Fibroblast of villous mesenchyme (primary cell): Measurements from ENCODE around the gene COX7A2L. TPM values are rescaled to one million over a fixed set of nuclear protein-coding genes. Genes with fewer than 3 reads are reported as not detected.

Experiments
- DNase-seq: peaks from one replicate; pipeline ENCODE4 v3.0.0-alpha.2; 2010; ENCODE audit warnings: low read depth
- H3K4me3 ChIP-seq: 2 replicates; pipeline ENCODE4 v1.5.1; 2011; ENCODE audit warnings: low read depth, mild to moderate bottlenecking, low read length
- total RNA-seq: library from RNA; depleted of rRNA; stranded (reverse); fragments of >200 nt; gene quantifications from 2 replicates; pipeline ENCODE4 v1.2.3, GENCODE V29; 2012
- TF ChIP-seq, protein P1 (sequence below): IDR thresholded peaks from 2 replicates; pipeline ENCODE4 v1.5.1; 2012; ENCODE audit warnings: low read depth, mild to moderate bottlenecking, low read length; ENCODE audit not compliant: insufficient read depth

Gene COX7A2L
- total RNA-seq, 1 donor, result 189 TPM

DNA sequence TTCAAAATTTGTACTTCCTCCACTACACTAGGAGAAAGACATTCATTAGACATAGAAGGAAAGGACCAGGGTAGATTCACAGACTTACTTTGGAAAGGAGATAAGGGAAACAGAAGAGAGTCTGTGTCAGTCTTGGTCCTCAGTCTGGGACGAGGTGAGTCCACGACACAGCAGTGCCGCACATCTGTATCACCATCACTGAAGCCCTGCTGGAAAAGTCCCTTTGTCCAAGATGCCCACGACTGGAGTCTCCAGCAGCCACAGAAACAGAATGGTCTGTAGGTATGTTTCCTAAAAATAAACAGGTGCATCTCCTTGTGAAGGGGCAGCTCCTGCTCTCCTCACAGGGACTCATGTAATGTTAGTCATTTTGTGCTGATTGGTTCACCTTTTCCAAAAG, 27.4 kb downstream of the COX7A2L start:
- no peak for DNase-seq
- no peak overlapping the region for H3K4me3 ChIP-seq
- TF ChIP-seq, protein P1, sequence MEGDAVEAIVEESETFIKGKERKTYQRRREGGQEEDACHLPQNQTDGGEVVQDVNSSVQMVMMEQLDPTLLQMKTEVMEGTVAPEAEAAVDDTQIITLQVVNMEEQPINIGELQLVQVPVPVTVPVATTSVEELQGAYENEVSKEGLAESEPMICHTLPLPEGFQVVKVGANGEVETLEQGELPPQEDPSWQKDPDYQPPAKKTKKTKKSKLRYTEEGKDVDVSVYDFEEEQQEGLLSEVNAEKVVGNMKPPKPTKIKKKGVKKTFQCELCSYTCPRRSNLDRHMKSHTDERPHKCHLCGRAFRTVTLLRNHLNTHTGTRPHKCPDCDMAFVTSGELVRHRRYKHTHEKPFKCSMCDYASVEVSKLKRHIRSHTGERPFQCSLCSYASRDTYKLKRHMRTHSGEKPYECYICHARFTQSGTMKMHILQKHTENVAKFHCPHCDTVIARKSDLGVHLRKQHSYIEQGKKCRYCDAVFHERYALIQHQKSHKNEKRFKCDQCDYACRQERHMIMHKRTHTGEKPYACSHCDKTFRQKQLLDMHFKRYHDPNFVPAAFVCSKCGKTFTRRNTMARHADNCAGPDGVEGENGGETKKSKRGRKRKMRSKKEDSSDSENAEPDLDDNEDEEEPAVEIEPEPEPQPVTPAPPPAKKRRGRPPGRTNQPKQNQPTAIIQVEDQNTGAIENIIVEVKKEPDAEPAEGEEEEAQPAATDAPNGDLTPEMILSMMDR, result no peak

DNA sequence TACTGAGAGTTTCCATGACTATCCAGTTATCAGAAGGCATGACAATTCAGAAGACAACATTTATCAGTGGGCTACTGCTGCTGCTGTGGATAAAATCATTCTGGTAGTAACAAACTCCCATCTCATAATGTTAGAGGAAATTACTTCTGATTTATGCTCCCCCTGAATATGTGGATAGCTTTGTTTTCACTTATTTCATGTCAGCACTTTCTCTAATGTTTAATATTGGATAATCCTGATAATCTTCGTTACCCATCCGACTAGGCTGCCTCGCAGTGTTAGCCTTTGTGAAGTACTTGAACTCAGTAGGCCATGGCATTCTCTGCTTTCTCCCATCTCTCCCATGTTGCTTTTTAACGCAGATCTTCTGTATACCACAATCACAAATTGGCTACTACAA, 28.4 kb downstream of the COX7A2L start:
- no peak overlapping the region for H3K4me3 ChIP-seq
- no peak for DNase-seq
- TF ChIP-seq, protein P1, result no peak

GRCh38 chr2:42331569-42332284, 29.3 kb downstream of the COX7A2L start:
- peak; percentile 38 for DNase-seq
- H3K4me3 ChIP-seq, result no peak overlapping the region
- TF ChIP-seq, protein P1, result no peak

DNA sequence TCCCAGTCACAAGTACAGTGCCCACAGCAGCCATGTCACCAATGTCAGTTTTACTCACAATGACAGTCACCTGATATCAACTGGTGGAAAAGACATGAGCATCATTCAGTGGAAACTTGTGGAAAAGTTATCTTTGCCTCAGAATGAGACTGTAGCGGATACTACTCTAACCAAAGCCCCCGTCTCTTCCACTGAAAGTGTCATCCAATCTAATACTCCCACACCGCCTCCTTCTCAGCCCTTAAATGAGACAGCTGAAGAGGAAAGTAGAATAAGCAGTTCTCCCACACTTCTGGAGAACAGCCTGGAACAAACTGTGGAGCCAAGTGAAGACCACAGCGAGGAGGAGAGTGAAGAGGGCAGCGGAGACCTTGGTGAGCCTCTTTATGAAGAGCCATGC, 31.3 kb downstream of the COX7A2L start:
- no peak overlapping the region for H3K4me3 ChIP-seq
- DNase-seq, result no peak
- TF ChIP-seq, protein P1, result no peak

DNA sequence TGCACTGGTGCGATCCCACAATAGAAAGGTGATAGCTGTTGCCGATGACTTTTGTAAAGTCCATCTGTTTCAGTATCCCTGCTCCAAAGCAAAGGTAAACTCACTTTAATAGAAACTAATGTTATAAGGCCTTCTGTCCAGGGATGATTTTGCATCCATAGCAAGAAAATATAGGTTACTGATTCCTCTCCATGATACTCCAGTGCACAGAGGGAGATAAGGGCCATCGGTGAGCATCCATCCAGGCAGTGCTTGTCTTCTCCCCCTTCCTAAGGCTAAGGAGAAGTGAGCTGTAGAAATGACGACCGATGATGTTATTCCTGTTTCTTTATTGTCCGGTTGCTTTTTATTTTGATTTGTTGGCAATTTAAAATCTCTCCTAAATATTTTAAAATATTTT, 32.1 kb downstream of the COX7A2L start:
- H3K4me3 ChIP-seq, result no peak overlapping the region
- TF ChIP-seq, protein P1, result no peak
- DNase-seq, result no peak

GRCh38 chr2:42328148-42328833, 32.7 kb downstream of the COX7A2L start:
- TF ChIP-seq, protein P1, result peak; percentile 50
- H3K4me3 ChIP-seq, result no peak overlapping the region
- DNase-seq, result peak; percentile 48
